DND-41 (cell line): ENCODE measurements around the gene CFAP65.

Source experiments
- ATAC-seq: fragments of 200-7000 bp; cut with Tn5 transposase; 3 replicates; pipeline ENCODE4 v1.9.1; 2021; ENCODE audit warnings: low read depth; ENCODE audit not compliant: insufficient read depth
- DNase-seq: peaks from one replicate; pipeline ENCODE4 v3.0.0-alpha.2; 2020
- H2AFZ ChIP-seq: 2 replicates; pipeline ENCODE4 v1.6.0; 2012; ENCODE audit warnings: low read depth, low read length
- H3K27ac ChIP-seq: 2 replicates; pipeline ENCODE4 v1.5.1; 2012; ENCODE audit warnings: low read length, inconsistent platforms
- H3K27me3 ChIP-seq: fragments of 200-600 bp; sonication (generic); 2 replicates; pipeline ENCODE4 v1.6.0; 2012; ENCODE audit warnings: low read length, mild to moderate bottlenecking, inconsistent platforms; ENCODE audit not compliant: insufficient read depth, poor library complexity
- H3K36me3 ChIP-seq: 2 replicates; pipeline ENCODE4 v1.5.1; 2012; ENCODE audit warnings: low read length, inconsistent platforms; ENCODE audit not compliant: insufficient read depth
- H3K4me1 ChIP-seq: 2 replicates; pipeline ENCODE4 v1.5.1; 2012; ENCODE audit warnings: mild to moderate bottlenecking, low read length; ENCODE audit not compliant: insufficient read depth
- H3K4me2 ChIP-seq: 2 replicates; pipeline ENCODE4 v1.6.0; 2012; ENCODE audit warnings: mild to moderate bottlenecking, moderate library complexity, low read length, inconsistent platforms; ENCODE audit not compliant: insufficient read depth
- H3K4me3 ChIP-seq, 2 experiments: fragments of 200-600 bp in 1 of 2; shearing (Covaris generic) in 1 of 2; 2 replicates each; pipeline ENCODE4 v1.5.1; 2012 to 2016; ENCODE audit warnings: inconsistent platforms in 2 of 2, low read length in 2 of 2, mild to moderate bottlenecking in 2 of 2, low read depth in 1 of 2, moderate library complexity in 1 of 2
- H3K79me2 ChIP-seq: 2 replicates; pipeline ENCODE4 v1.6.0; 2012; ENCODE audit warnings: low read length, inconsistent platforms; ENCODE audit not compliant: insufficient read depth
- H3K9ac ChIP-seq: 2 replicates; pipeline ENCODE4 v1.6.0; 2012; ENCODE audit warnings: low read depth, mild to moderate bottlenecking, inconsistent platforms, low read length, moderate library complexity
- H3K9me3 ChIP-seq: 2 replicates; pipeline ENCODE4 v1.5.1; 2012; ENCODE audit warnings: low read length, moderate library complexity, mild to moderate bottlenecking, inconsistent platforms; ENCODE audit not compliant: insufficient read depth, severe bottlenecking
- H4K20me1 ChIP-seq: 2 replicates; pipeline ENCODE4 v1.6.0; 2012; ENCODE audit warnings: low read length; ENCODE audit not compliant: insufficient read depth
- CTCF ChIP-seq: IDR thresholded peaks from 2 replicates; pipeline ENCODE4 v1.5.1; 2012; ENCODE audit warnings: borderline replicate concordance, low read length, moderate library complexity, mild to moderate bottlenecking; ENCODE audit not compliant: poor library complexity, severe bottlenecking; ENCODE audit errors: extremely low read depth
- EZH2 ChIP-seq: IDR thresholded peaks from 3 replicates; pipeline ENCODE4 v1.6.1; 2012; ENCODE audit warnings: borderline replicate concordance, low read depth, mild to moderate bottlenecking, moderate library complexity, low read length, inconsistent platforms; ENCODE audit not compliant: severe bottlenecking

Gene CFAP65

DNA sequence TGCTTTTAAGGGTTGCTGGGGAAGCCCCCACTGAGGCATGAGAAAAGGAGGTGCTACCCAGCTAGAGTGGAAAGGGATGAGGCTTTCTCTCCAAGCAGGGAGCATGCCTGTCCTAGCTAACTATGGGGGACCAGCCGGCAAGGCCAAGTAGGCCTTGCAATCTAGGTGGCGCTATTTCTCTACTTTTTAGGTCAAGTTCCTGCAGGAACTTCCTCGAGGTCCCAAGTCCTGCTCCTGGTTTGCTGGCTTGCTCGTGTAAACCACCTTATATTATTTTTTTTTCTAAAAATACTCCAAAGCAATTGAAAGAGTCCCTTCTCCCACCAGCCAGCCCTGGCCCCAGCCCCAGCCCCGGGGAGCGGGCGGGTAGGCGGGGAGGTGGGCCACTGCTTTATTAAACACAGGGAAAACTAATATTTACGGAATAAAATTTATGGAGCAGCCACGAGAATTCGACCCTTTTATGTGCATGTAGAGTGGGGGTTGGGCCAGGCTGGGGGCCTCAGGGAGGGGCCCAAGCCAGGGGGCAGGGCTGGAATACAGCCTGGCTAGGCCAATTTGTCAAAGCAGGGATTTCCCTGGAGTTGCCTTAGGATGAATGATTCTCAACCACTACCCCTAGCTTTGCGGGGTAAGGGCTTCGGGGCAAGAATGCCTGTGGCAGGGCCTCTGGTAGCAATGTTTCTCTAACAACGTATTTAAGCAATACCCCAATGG lies 32.3 kb upstream of the CFAP65 start:
- no peak overlapping the region for H3K9ac ChIP-seq
- DNase-seq (peak; percentile 20), ATAC-seq (no peak)
- no peaks in the 10 kb centered on the region for H3K27me3 ChIP-seq
- H3K4me3 ChIP-seq = no peak overlapping the region
- peaks cover 35% of the 10 kb centered on the region; the same call in 1 of the 2 replicates for H3K36me3 ChIP-seq
- H3K79me2 ChIP-seq = no peaks in the 10 kb centered on the region
- H3K4me2 ChIP-seq = no peak overlapping the region
- H3K4me1 ChIP-seq = no peaks in the 10 kb centered on the region
- H3K9me3 ChIP-seq = no peaks in the 10 kb centered on the region
- no peak overlapping the region for H2AFZ ChIP-seq
- no peaks in the 10 kb centered on the region for H4K20me1 ChIP-seq
- TF ChIP-seq EZH2 (no peak), CTCF (peak; percentile 63)
- H3K27ac ChIP-seq = no peak overlapping the region

- DNase-seq (no peak), ATAC-seq (no peak)
- no peak for TF ChIP-seq CTCF
- TF ChIP-seq EZH2 = no peak
- Histone ChIP-seq H2AFZ (no peak overlapping the region), H3K27me3 (no peaks in the 10 kb centered on the region), H3K4me2 (no peak overlapping the region), H3K79me2 (no peaks in the 10 kb centered on the region), H3K4me1 (no peaks in the 10 kb centered on the region), H3K27ac (no peak overlapping the region), H3K36me3 (peaks cover 32% of the 10 kb centered on the region; the same call in 1 of the 2 replicates), H3K9ac (no peak overlapping the region), H3K9me3 (no peaks in the 10 kb centered on the region), H3K4me3 (no peak overlapping the region), H4K20me1 (no peaks in the 10 kb centered on the region)
Observed at GRCh38 chr2:219072741-219073250, 31.5 kb upstream of the CFAP65 start.

GRCh38 chr2:219071131-219071816 lies 30.0 kb upstream of the CFAP65 start:
- no peaks in the 10 kb centered on the region for H3K27me3 ChIP-seq
- no peak overlapping the region for H2AFZ ChIP-seq
- ATAC-seq (no peak), DNase-seq (no peak)
- peaks cover 20% of the 10 kb centered on the region; the same call in 1 of the 2 replicates for H3K36me3 ChIP-seq
- no peaks in the 10 kb centered on the region for H3K9me3 ChIP-seq
- H3K4me1 ChIP-seq = no peaks in the 10 kb centered on the region
- H3K4me2 ChIP-seq = no peak overlapping the region
- H4K20me1 ChIP-seq = no peaks in the 10 kb centered on the region
- H3K9ac ChIP-seq = no peak overlapping the region
- H3K4me3 ChIP-seq = no peak overlapping the region
- H3K79me2 ChIP-seq = no peaks in the 10 kb centered on the region
- no peak overlapping the region for H3K27ac ChIP-seq
- TF ChIP-seq CTCF = no peak
- no peak for TF ChIP-seq EZH2
